ENCODE data around the gene SFXN3.

GRCh38 chr10:100986623-100986951, 44.4 kb upstream of the SFXN3 start:
- TF ChIP-seq, protein P1, sequence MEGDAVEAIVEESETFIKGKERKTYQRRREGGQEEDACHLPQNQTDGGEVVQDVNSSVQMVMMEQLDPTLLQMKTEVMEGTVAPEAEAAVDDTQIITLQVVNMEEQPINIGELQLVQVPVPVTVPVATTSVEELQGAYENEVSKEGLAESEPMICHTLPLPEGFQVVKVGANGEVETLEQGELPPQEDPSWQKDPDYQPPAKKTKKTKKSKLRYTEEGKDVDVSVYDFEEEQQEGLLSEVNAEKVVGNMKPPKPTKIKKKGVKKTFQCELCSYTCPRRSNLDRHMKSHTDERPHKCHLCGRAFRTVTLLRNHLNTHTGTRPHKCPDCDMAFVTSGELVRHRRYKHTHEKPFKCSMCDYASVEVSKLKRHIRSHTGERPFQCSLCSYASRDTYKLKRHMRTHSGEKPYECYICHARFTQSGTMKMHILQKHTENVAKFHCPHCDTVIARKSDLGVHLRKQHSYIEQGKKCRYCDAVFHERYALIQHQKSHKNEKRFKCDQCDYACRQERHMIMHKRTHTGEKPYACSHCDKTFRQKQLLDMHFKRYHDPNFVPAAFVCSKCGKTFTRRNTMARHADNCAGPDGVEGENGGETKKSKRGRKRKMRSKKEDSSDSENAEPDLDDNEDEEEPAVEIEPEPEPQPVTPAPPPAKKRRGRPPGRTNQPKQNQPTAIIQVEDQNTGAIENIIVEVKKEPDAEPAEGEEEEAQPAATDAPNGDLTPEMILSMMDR (conservative IDR thresholded peaks at IDR 0.05; ENCODE audit: low read depth in 2 of 2) = no peak
- TF ChIP-seq EZH2phosphoT487 (IDR thresholded peaks at IDR 0.05; ENCODE audit: unreplicated experiment) (no peak), CREB1 (CRISPR knock-in tag; IDR thresholded peaks at IDR 0.05; ENCODE audit: low read depth) (no peak), EZH2 (IDR thresholded peaks at IDR 0.05; ENCODE audit: low read depth, unreplicated experiment) (no peak), ETS1 (IDR thresholded peaks at IDR 0.05) (no peak), JUNB (IDR thresholded peaks at IDR 0.05; ENCODE audit: unreplicated experiment) (no peak)
- TF ChIP-seq, protein P2, sequence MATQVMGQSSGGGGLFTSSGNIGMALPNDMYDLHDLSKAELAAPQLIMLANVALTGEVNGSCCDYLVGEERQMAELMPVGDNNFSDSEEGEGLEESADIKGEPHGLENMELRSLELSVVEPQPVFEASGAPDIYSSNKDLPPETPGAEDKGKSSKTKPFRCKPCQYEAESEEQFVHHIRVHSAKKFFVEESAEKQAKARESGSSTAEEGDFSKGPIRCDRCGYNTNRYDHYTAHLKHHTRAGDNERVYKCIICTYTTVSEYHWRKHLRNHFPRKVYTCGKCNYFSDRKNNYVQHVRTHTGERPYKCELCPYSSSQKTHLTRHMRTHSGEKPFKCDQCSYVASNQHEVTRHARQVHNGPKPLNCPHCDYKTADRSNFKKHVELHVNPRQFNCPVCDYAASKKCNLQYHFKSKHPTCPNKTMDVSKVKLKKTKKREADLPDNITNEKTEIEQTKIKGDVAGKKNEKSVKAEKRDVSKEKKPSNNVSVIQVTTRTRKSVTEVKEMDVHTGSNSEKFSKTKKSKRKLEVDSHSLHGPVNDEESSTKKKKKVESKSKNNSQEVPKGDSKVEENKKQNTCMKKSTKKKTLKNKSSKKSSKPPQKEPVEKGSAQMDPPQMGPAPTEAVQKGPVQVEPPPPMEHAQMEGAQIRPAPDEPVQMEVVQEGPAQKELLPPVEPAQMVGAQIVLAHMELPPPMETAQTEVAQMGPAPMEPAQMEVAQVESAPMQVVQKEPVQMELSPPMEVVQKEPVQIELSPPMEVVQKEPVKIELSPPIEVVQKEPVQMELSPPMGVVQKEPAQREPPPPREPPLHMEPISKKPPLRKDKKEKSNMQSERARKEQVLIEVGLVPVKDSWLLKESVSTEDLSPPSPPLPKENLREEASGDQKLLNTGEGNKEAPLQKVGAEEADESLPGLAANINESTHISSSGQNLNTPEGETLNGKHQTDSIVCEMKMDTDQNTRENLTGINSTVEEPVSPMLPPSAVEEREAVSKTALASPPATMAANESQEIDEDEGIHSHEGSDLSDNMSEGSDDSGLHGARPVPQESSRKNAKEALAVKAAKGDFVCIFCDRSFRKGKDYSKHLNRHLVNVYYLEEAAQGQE (IDR thresholded peaks at IDR 0.05; ENCODE audit: unreplicated experiment) = no peak
